Embryonic facial prominence (tissue), 1 donor: ENCODE measurements around the gene CABLES1.
"Not testable (repeated sequence)": the region's sequence is repeated elsewhere in the genome, so short reads cannot be mapped to it uniquely, and the experiment has no call there.

Experiments
- DNase-seq: peaks from one replicate; pipeline ENCODE4 v3.0.0-alpha.2; 2016; ENCODE audit errors: extremely low spot score

CABLES1 gene

DNA sequence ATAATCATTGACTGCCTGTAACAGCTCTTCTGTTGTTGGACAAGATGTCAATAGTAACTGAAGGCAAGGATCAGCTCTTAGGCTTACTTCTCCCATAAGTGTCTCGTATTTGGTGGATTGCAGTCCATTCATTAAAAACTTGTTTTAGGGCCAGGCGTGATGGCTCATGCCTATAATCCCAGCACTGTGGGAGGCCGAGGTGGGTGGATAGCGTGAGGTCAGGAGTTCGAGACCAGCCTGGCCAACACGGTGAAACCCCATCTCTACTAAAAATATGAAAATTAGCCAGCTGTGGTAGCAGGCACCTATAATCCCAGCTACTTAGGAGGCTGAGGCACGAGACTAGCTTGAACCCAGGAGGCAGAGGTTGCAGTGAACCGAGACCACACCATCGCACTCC lies 26.1 kb upstream of the CABLES1 start:
- DNase-seq, result not testable (repeated sequence)

- DNase-seq, result no peak
These were observed 21.7 kb upstream of the CABLES1 start for GRCh38 chr18:23113576-23113975.

- no peak for DNase-seq
These were observed 21.0 kb upstream of the CABLES1 start for GRCh38 chr18:23114171-23114881.

GRCh38 chr18:23114911-23115310 lies 20.4 kb upstream of the CABLES1 start:
- no peak for DNase-seq

DNA sequence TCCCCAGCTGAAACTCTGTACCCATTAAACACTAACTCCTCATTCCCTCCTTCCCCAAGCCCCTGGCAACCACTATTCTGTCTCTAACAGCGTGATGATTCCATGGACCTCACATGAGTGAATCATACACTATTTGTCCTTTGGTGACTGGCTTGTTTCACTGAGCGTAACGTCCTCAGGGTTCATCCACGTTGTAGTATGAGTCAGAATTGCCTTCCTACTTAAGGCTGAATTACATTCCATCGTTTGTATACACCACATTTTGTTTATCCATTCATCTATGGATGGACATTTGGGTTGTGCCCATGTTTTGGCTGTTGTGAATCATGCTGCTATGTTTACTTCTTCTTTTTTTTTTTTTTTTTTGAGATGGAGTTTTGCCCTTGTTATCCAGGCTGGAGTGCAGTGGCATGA lies 19.6 kb upstream of the CABLES1 start:
- DNase-seq, result no peak

DNA sequence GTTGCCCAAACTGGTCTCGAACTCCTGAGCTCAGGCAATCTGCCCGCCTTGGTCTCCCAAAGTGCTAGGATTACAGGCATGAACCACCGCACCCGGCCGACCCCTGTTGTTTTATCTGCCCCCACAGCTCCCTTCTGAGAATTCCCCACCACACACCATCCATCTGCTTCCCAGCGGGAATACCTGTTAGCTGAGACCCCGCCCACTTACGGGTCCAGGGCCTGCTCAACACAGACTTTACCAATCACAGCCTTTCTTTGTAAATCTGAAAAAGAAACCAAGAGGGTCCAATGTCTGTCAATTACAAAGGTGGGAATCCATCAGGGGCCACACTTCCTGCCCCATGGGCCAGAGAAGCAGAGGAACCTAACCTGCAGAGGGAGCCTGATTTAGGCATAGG lies 14.2 kb upstream of the CABLES1 start:
- DNase-seq, result no peak

DNA sequence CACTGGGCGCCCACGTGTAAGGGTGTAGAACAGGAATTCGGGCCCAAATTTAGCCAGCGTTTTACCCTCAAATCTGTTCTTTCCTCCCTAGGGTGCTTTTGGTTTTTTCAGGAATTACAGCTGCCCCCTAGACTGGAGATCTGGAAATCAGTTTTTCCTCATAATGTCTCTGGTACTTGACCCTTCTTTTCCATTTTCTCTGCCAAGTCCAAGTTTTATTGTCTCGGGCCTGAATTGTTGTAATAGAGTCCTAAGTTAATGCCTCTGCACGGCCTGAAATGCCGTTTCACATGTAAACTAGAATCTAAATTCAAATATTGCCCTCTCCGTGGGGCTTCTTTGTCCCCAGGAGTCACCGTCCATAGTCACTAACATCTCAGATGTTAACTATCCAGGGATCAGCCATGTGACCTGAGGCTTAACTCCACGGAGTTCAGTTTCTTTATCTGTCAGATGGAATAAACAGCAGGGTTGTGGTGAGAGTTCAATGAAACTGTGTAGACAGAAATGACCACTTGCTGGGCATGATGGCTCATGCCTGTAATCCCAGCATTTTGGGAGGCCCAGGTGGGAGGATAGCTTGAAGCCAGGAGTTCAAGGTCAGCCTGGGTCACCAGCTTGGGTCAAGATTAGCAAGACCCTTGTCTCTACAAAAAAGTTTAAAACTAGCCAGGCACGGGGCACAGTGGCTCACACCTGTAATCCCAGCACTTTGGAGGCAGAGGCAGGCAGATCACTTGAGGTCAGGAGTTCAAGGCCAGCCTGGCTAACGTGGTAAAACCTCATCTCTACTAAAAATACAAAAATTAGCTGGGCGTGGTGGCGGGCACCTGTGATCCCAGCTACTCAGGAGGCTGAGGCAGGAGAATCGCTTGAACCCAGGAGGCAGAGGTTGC lies 12.7 kb upstream of the CABLES1 start:
- no peak for DNase-seq

DNA sequence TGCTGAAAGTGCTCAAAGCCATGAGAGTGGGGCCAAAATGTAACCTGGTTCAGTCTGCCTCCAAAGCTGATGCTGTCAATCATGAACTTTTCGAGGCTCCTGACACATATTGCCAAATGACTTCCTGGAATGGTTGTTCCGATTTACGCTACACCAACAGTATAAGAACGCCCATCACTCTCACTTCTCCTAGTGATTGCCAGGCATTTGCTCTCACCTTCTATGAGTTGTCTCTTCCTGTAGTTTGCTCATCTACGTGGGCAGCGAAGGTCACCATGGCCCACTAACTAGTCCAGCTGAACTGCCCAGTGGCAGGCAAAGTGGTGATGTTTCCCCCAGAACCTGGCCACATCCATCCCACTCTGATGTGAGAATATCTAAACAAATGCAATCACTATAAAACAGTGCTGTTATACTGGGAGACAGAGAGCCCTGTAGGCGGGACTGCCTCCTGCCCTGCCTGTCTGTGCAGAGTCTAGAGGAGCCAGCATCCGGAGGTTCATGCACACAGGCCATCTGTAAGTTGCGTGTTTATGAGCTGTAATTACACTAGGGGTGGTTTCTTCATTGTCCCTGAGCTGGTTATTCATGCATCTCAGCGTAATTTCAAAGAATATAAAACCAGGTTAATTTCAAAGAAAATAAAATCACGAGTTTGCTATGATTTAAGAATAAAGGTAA lies 8.8 kb upstream of the CABLES1 start:
- DNase-seq, result no peak

- no peak for DNase-seq
These were observed 8.2 kb upstream of the CABLES1 start for GRCh38 chr18:23127090-23127489.

DNA sequence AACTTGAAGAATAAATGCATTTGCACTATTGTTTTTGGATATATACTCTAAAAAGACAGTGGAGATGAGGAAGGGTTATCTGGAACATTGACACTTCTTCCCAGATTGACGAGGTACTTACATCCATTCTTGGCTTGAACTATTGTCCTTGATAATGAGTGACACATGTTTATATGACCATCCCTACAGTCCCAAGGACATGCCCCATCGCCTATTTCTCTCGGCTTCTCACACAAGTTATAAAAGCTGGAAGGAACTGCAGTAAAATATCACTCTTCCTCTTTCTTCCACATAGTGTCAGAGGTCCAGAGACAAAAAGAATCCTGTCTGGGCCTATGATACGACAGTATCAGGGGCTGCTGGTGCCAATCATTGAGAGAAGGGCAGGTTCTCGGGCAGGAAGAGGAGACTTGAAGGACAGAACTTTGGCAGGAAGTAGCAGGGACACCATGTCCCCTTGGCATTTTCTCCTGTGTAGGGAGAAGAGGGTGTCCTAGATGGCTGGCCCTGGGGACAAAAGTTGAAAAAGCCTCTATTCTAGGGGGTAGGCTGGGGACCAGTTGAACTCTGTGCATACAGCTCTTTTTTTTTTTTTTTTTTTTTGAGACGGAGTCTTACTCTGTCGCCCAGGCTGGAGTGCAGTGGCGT lies 5.8 kb upstream of the CABLES1 start:
- DNase-seq, result no peak

DNA sequence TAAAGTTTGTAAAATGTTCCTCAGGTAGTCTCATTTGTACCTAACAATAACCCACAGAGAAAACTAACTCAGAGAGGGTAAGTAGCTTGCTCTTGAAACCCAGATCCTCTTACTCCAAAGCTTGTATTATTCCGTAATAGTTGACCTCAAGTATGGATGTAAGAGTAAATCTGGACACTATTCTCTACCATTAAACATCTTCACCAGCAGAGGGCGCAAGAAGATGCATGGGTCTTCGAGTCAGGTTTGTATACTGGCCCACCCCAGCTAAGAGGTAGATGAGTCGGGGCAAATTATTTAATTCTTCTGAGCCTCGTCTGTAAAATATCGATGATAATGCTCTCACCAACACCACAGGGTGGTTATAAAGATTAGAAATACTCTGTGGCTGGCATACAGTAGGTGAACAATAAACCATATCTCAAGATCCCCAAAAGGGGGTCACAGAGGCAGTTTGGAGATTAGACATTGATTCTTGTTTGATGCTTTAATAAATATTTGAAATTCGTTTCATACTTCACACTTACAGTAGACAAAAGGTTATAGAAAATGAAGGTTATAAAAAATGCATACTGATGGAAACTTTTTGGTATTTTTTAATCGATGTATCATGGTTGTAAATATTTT lies 3.5 kb upstream of the CABLES1 start:
- DNase-seq, result peak; percentile 29

DNA sequence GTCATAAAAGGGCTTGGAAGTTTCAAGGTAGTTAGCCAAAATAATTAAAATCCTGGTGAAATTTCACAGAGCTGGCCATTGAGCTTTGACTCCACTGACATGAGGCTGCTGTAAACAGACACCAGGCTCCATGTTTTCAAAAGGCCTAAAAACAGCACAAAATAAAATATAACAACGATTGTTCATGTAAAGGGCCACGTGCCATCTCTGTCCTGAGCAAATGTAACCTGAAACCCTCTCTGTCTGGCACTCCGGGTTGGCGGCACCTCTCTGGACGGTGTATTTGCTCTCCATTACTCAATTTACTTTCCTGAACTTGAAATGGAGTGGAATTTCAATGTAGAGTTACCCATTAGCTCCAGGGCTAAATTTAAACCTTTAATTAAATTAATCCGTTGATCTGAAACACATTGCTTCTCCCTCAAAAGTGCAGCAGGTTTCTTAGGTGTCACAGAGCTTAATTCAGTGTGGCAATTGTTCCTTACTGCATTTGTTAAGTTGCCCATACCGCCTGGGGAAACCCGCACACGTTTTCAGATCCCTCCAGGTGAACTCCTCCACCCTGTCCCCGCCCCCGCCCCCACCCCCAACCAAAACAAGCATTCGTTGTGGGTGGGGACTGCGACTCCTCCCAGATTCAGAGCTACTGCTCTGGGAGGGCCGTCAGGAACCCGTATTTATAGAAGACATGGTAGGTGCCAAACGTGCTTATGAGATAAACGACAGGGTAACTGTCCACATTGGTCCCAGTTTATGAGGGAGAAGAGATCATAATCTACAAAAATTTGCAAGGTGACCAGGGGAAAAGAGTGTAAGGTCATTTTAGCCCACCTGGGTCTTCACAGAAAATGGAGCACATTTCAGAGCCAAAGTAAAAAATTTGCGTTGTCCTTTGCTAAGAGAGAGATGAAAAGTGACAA lies 1.2 kb upstream of the CABLES1 start:
- DNase-seq, result no peak

GRCh38 chr18:23135550-23136325 lies 453 bp downstream of the CABLES1 start:
- DNase-seq, result no peak

DNA sequence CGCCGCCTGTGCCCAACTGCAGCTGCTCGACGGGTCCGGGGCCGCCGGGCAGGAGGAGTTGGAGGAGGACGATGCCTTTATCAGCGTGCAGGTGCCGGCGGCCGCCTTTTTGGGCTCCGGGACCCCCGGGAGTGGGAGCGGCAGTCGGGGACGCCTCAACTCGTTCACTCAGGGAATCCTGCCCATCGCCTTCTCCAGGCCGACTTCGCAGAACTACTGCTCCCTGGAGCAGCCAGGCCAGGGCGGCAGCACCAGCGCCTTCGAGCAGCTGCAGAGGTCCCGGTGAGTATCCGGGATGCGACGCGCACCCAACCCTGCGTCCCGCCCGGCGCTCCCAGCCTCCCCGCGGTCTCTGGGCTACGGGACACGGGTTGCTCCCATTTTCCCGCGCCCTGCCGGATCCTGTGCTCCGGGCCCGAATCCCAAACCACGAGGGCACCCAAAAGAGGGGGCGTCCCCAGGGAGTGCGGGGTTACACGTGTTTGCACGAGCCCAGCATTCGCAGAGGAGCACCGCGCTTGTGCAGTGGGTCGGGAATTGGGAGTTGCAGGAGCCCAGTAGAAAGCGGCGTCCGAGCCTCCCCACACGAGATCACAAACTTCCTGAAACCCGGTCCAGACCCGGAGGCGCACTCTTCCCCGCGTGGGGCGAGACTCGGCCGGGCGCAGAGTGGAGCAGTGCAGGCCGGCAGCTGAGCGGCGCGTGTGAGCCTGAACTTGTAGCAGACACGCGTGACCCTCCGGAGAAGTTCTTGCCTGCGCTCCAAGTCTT lies 1.2 kb downstream of the CABLES1 start:
- no peak for DNase-seq

DNA sequence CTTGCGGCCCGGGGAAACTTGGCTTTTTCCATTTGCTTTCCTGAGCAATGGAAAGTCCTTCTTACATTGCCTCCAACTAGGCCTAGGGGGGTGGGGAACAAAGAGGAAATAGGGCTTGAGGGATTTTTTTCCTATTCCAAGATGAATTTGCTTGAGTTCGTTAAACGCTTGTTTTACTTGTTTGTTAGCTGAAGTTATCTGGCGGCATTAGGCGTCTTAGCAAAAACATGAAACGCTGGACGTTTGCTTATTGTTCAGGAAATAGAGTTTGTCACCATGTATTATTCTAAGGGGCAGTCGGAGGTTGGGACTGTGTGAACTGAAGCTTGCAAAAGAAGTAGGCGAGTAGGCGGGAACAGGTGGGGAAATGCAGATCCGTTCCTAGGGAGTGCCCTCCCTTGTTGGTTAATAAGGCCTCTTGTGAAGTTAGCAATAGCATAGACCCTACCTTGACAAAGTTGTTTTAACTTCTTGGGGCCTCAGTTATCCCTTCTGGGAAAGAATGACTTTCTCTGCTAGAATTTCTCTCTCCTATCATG lies 1.9 kb downstream of the CABLES1 start:
- no peak for DNase-seq

DNA sequence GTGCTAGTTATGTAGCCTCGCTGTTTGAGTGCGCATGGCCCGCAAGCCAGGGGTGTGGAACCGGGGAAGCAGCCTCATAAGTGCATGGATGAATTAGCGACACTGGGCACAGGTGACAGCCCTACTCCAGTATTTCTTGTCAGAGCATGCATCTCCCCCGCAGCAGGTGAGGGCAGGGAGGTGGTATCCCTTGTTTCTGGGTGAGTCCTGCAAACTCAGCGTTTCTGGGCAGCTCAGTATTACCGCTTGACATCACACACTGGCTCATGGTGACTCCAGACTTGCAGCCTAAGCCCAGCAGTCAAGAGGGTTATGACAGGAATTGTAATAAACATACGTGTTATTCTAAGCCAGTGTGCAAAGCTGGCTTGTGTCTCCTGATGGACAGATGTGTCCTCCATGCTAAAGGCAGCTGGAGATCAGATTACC lies 2.5 kb downstream of the CABLES1 start:
- no peak for DNase-seq

GRCh38 chr18:23138471-23138870 lies 3.2 kb downstream of the CABLES1 start:
- DNase-seq, result no peak
